Trophoblast cell (in vitro differentiated cells and primary cell): Measurements from ENCODE around the gene ZCCHC17.
A peak's percentile ranks its signal among the peaks of the same experiment; 100 is the strongest.

Experiments
- DNase-seq, 2 donors: peaks; one replicate each; pipeline ENCODE4 v3.0.0-alpha.2; 2016
- H2AFZ ChIP-seq: 2 replicates; pipeline ENCODE4 v1.6.1; 2013; ENCODE audit warnings: low read length, moderate library complexity, mild to moderate bottlenecking; ENCODE audit not compliant: insufficient read depth, poor library complexity
- H2AK5ac ChIP-seq: 2 replicates; pipeline ENCODE4 v1.6.1; 2013; ENCODE audit warnings: mild to moderate bottlenecking, low read length
- H2BK120ac ChIP-seq: 2 replicates; pipeline ENCODE4 v1.6.1; 2013; ENCODE audit warnings: low read length, mild to moderate bottlenecking, moderate library complexity; ENCODE audit not compliant: insufficient read depth, poor library complexity
- H2BK12ac ChIP-seq: 2 replicates; pipeline ENCODE4 v1.6.1; 2013; ENCODE audit warnings: mild to moderate bottlenecking, low read length, moderate library complexity
- H2BK5ac ChIP-seq: 2 replicates; pipeline ENCODE4 v1.6.1; 2013; ENCODE audit warnings: low read length, low read depth, moderate library complexity, mild to moderate bottlenecking; ENCODE audit not compliant: poor library complexity
- H3K14ac ChIP-seq: 2 replicates; pipeline ENCODE4 v1.6.1; 2013; ENCODE audit warnings: mild to moderate bottlenecking, low read length
- H3K18ac ChIP-seq: 2 replicates; pipeline ENCODE4 v1.6.1; 2013; ENCODE audit warnings: mild to moderate bottlenecking, low read length
- H3K23ac ChIP-seq: 2 replicates; pipeline ENCODE4 v1.6.1; 2013; ENCODE audit warnings: low read length
- H3K27ac ChIP-seq: 2 replicates; pipeline ENCODE4 v1.5.1; 2013; ENCODE audit warnings: low read depth, mild to moderate bottlenecking, inconsistent platforms, low read length, moderate library complexity
- H3K27me3 ChIP-seq: 2 replicates; pipeline ENCODE4 v1.6.1; 2013; ENCODE audit warnings: inconsistent platforms, mild to moderate bottlenecking, low read length, moderate library complexity; ENCODE audit not compliant: insufficient read depth
- H3K36me3 ChIP-seq, 2 experiments: 1 replicate in 1 of 2; 2 replicates in 1 of 2; pipeline ENCODE4 v1.6.1; 2013; ENCODE audit warnings: low read length in 2 of 2, mild to moderate bottlenecking in 2 of 2, moderate library complexity in 1 of 2; ENCODE audit not compliant: insufficient read depth in 2 of 2, control insufficient read depth in 1 of 2
- H3K4ac ChIP-seq: 2 replicates; pipeline ENCODE4 v1.6.1; 2013; ENCODE audit warnings: low read depth, mild to moderate bottlenecking, low read length, moderate library complexity
- H3K4me1 ChIP-seq, 2 experiments: 1 replicate in 1 of 2; 2 replicates in 1 of 2; pipeline ENCODE4 v1.6.1; 2013; ENCODE audit warnings: low read length in 2 of 2, mild to moderate bottlenecking in 2 of 2, moderate library complexity in 1 of 2; ENCODE audit not compliant: insufficient read depth in 2 of 2, control insufficient read depth in 1 of 2
- H3K4me2 ChIP-seq: 2 replicates; pipeline ENCODE4 v1.6.1; 2013; ENCODE audit warnings: inconsistent platforms, mild to moderate bottlenecking, low read length, moderate library complexity
- H3K4me3 ChIP-seq: 2 replicates; pipeline ENCODE4 v1.5.1; 2013; ENCODE audit warnings: mild to moderate bottlenecking, low read depth, low read length, inconsistent platforms
- H3K79me1 ChIP-seq: one replicate; pipeline ENCODE4 v1.6.1; 2013; ENCODE audit warnings: low read length
- H3K79me2 ChIP-seq: 2 replicates; pipeline ENCODE4 v1.6.1; 2013; ENCODE audit warnings: low read length, mild to moderate bottlenecking; ENCODE audit not compliant: control insufficient read depth, insufficient read depth, poor library complexity
- H3K9ac ChIP-seq: 2 replicates; pipeline ENCODE4 v1.6.1; 2013; ENCODE audit warnings: mild to moderate bottlenecking, low read length
- H3K9me3 ChIP-seq: 2 replicates; pipeline ENCODE4 v1.6.1; 2013; ENCODE audit warnings: low read depth, mild to moderate bottlenecking, control low read depth, inconsistent platforms, low read length; ENCODE audit not compliant: insufficient read depth
- H4K12ac ChIP-seq: 2 replicates; pipeline ENCODE4 v1.6.1; 2013; ENCODE audit warnings: low read depth, mild to moderate bottlenecking, low read length, moderate library complexity
- H4K8ac ChIP-seq: 2 replicates; pipeline ENCODE4 v1.6.1; 2013; ENCODE audit warnings: low read depth, mild to moderate bottlenecking, low read length, moderate library complexity
- H4K91ac ChIP-seq: one replicate; pipeline ENCODE4 v1.6.1; 2013; ENCODE audit warnings: low read depth, mild to moderate bottlenecking, low read length, moderate library complexity
- WGBS: extraction: QIAGEN DNeasy Blood & Tissue Kit; methylation state at CpG from one replicate; pipeline ENCODE4 v1.1.7; 2013; ENCODE audit warnings: missing lambda C conversion rate; ENCODE audit not compliant: insufficient read length, insufficient coverage; ENCODE audit errors: extremely low coverage; 5-methylcytosine and 5-hydroxymethylcytosine counted together

Gene ZCCHC17

GRCh38 chr1:31377364-31377863 is 80.6 kb downstream of the ZCCHC17 start:
- Histone ChIP-seq H2BK12ac (no peak overlapping the region), H3K23ac (no peak overlapping the region), H3K4me3 (no peak overlapping the region), H3K18ac (no peak overlapping the region), H3K4me1 (peaks cover 9 to 12% of the 10 kb centered on the region in 2 experiments), H2AK5ac (no peak overlapping the region), H2BK120ac (no peak overlapping the region), H3K27ac (no peak overlapping the region), H3K9me3 (no peaks in the 10 kb centered on the region), H4K91ac (no peak overlapping the region), H3K4me2 (no peak overlapping the region), H4K12ac (no peak overlapping the region), H2BK5ac (no peak overlapping the region), H3K79me2 (no peaks in the 10 kb centered on the region), H3K9ac (no peak overlapping the region), H3K27me3 (no peaks in the 10 kb centered on the region), H2AFZ (no peak overlapping the region), H3K14ac (no peak overlapping the region), H3K4ac (no peak overlapping the region), H3K79me1 (peaks cover 3% of the 10 kb centered on the region), H4K8ac (no peak overlapping the region), H3K36me3 (no peaks in the 10 kb centered on the region)
- no peak for DNase-seq
- no CpG with 5 or more reads among the region's 3 CpGs for WGBS

GRCh38 chr1:31378001-31378400 is 81.2 kb downstream of the ZCCHC17 start:
- peaks cover 3 to 7% of the 10 kb centered on the region in 2 experiments for H3K4me1 ChIP-seq
- no peak overlapping the region for H3K14ac ChIP-seq
- no peak overlapping the region for H3K27ac ChIP-seq
- no peak overlapping the region for H3K4me2 ChIP-seq
- no peak overlapping the region for H2AFZ ChIP-seq
- no peak overlapping the region for H2BK12ac ChIP-seq
- H3K18ac ChIP-seq, result no peak overlapping the region
- H3K79me1 ChIP-seq, result peaks cover 3% of the 10 kb centered on the region
- H2BK120ac ChIP-seq, result no peak overlapping the region
- no peaks in the 10 kb centered on the region for H3K27me3 ChIP-seq
- no peak overlapping the region for H2BK5ac ChIP-seq
- no peaks in the 10 kb centered on the region for H3K79me2 ChIP-seq
- no peak overlapping the region for H3K4ac ChIP-seq
- H3K23ac ChIP-seq, result no peak overlapping the region
- no peak overlapping the region for H2AK5ac ChIP-seq
- H3K4me3 ChIP-seq, result no peak overlapping the region
- H3K9ac ChIP-seq, result no peak overlapping the region
- DNase-seq, result no peak
- H4K8ac ChIP-seq, result no peak overlapping the region
- H4K91ac ChIP-seq, result no peak overlapping the region
- H3K36me3 ChIP-seq, result no peaks in the 10 kb centered on the region
- no peaks in the 10 kb centered on the region for H3K9me3 ChIP-seq
- H4K12ac ChIP-seq, result no peak overlapping the region

- no peak overlapping the region for H3K9ac ChIP-seq
- H3K36me3 ChIP-seq, result no peaks in the 10 kb centered on the region
- no peak overlapping the region for H4K91ac ChIP-seq
- H4K12ac ChIP-seq, result no peak overlapping the region
- H4K8ac ChIP-seq, result no peak overlapping the region
- peaks cover 0 to 2% of the 10 kb centered on the region in 2 experiments for H3K4me1 ChIP-seq
- H3K18ac ChIP-seq, result no peak overlapping the region
- no peak overlapping the region for H3K27ac ChIP-seq
- no CpG with 5 or more reads among the region's 3 CpGs for WGBS
- H2BK5ac ChIP-seq, result no peak overlapping the region
- no peaks in the 10 kb centered on the region for H3K27me3 ChIP-seq
- no peaks in the 10 kb centered on the region for H3K9me3 ChIP-seq
- H3K4me3 ChIP-seq, result no peak overlapping the region
- no peak overlapping the region for H3K4ac ChIP-seq
- no peak overlapping the region for H2AFZ ChIP-seq
- no peak overlapping the region for H2BK12ac ChIP-seq
- H3K23ac ChIP-seq, result no peak overlapping the region
- H3K4me2 ChIP-seq, result no peak overlapping the region
- no peaks in the 10 kb centered on the region for H3K79me2 ChIP-seq
- no peak overlapping the region for H3K14ac ChIP-seq
- no peaks in the 10 kb centered on the region for H3K79me1 ChIP-seq
- H2BK120ac ChIP-seq, result no peak overlapping the region
- H2AK5ac ChIP-seq, result no peak overlapping the region
- DNase-seq, result no peak
These were observed 83.3 kb downstream of the ZCCHC17 start for GRCh38 chr1:31380181-31380580.

GRCh38 chr1:31381394-31382294 is 84.8 kb downstream of the ZCCHC17 start:
- Histone ChIP-seq H3K18ac (no peak overlapping the region), H3K79me1 (no peaks in the 10 kb centered on the region), H2AFZ (no peak overlapping the region), H3K9me3 (no peaks in the 10 kb centered on the region), H2BK12ac (no peak overlapping the region), H2BK120ac (no peak overlapping the region), H3K36me3 (no peaks in the 10 kb centered on the region), H3K4ac (no peak overlapping the region), H4K12ac (no peak overlapping the region), H3K23ac (no peak overlapping the region), H3K27ac (no peak overlapping the region), H3K4me1 (peaks cover 0 to 2% of the 10 kb centered on the region in 2 experiments), H3K4me3 (no peak overlapping the region), H3K4me2 (no peak overlapping the region), H3K79me2 (no peaks in the 10 kb centered on the region), H3K9ac (no peak overlapping the region), H4K91ac (no peak overlapping the region), H3K27me3 (no peaks in the 10 kb centered on the region), H3K14ac (no peak overlapping the region), H2AK5ac (no peak overlapping the region), H4K8ac (no peak overlapping the region), H2BK5ac (no peak overlapping the region)
- no CpG with 5 or more reads among the region's 6 CpGs for WGBS
- peak; percentile 47 to 70 for DNase-seq
